SK-N-SH treated with all-trans-retinoic acid at 6 μM for 48 hours (cell line): ENCODE data around the gene RIN3.

Experiments used
- GLIS3 ChIP-seq: fragments of 250-450 bp; sonication (Bioruptor Pico); IDR thresholded peaks from 2 replicates; pipeline ENCODE4 v1.5.0; 2020; ENCODE audit warnings: mild to moderate bottlenecking, moderate library complexity
- TOX ChIP-seq: fragments of 250-450 bp; sonication (Bioruptor Pico); IDR thresholded peaks from 2 replicates; pipeline ENCODE4 v1.8.0; 2021; ENCODE audit warnings: mild to moderate bottlenecking, moderate library complexity, borderline replicate concordance
- ZNF8 ChIP-seq: fragments of 450-650 bp; formaldehyde crosslinking; IDR thresholded peaks from 2 replicates; pipeline ENCODE4 v1.5.0; 2020; ENCODE audit warnings: mild to moderate bottlenecking, moderate library complexity
- TF ChIP-seq, protein P1 (sequence below): fragments of 250-450 bp; sonication (Bioruptor Pico); IDR thresholded peaks from 2 replicates; pipeline ENCODE4 v1.8.0; 2020; ENCODE audit warnings: mild to moderate bottlenecking, moderate library complexity, borderline replicate concordance

DNA sequence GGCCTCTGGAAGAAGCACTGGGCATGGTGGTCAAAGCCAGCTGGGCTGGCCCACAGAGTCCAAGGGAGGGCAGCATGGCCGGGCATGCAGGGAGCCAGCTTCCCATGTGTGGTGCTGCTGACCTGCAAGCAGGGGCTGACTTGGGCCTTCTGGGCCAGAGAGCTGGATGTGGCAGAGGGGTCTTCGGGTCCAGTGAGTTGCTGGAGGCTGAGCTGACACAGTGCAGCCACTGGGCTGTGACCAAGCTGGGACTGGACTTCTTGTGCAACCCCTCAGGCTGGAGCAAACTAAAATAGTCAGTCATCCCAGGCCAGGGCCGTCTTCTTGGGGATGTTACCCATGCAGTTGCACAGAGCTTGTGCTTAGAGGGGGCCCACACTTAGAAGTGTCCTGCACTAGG, 7.3 kb upstream of the RIN3 start:
- TF ChIP-seq, protein P1, sequence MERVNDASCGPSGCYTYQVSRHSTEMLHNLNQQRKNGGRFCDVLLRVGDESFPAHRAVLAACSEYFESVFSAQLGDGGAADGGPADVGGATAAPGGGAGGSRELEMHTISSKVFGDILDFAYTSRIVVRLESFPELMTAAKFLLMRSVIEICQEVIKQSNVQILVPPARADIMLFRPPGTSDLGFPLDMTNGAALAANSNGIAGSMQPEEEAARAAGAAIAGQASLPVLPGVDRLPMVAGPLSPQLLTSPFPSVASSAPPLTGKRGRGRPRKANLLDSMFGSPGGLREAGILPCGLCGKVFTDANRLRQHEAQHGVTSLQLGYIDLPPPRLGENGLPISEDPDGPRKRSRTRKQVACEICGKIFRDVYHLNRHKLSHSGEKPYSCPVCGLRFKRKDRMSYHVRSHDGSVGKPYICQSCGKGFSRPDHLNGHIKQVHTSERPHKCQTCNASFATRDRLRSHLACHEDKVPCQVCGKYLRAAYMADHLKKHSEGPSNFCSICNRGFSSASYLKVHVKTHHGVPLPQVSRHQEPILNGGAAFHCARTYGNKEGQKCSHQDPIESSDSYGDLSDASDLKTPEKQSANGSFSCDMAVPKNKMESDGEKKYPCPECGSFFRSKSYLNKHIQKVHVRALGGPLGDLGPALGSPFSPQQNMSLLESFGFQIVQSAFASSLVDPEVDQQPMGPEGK (CRISPR knock-in tag), result no peak
- TF ChIP-seq ZNF8 (CRISPR knock-in tag) (no peak), GLIS3 (CRISPR knock-in tag) (no peak), TOX (CRISPR knock-in tag) (no peak)
